SK-N-SH treated with all-trans-retinoic acid at 6 μM for 48 hours (cell line): Measurements from ENCODE around the gene MBOAT2.

Source experiments
- ATAC-seq: fragments of 200-7000 bp; cut with Tn5 transposase; 3 replicates; pipeline ENCODE4 v1.9.1; 2020; ENCODE audit warnings: mild to moderate bottlenecking, moderate library complexity
- ARNTL ChIP-seq: fragments of 450-650 bp; formaldehyde crosslinking; IDR thresholded peaks from 2 replicates; pipeline ENCODE4 v1.5.0; 2020; ENCODE audit warnings: low read depth, mild to moderate bottlenecking, moderate library complexity, borderline replicate concordance
- BACH2 ChIP-seq: fragments of 250-450 bp; sonication (Bioruptor Pico); IDR thresholded peaks from 2 replicates; pipeline ENCODE4 v1.9.0; 2021; ENCODE audit warnings: mild to moderate bottlenecking, borderline replicate concordance
- CREB5 ChIP-seq: fragments of 250-450 bp; sonication (Bioruptor Pico); IDR thresholded peaks from 2 replicates; pipeline ENCODE4 v1.5.1; 2020; ENCODE audit warnings: low read depth, mild to moderate bottlenecking, moderate library complexity
- CSDC2 ChIP-seq: fragments of 250-450 bp; sonication (Bioruptor Pico); IDR thresholded peaks from 2 replicates; pipeline ENCODE4 v1.5.0; 2020; ENCODE audit warnings: mild to moderate bottlenecking, moderate library complexity
- CSRNP3 ChIP-seq: fragments of 250-450 bp; sonication (Bioruptor Pico); IDR thresholded peaks from 2 replicates; pipeline ENCODE4 v1.5.1; 2021; ENCODE audit warnings: mild to moderate bottlenecking, moderate library complexity
- ESRRG ChIP-seq: fragments of 250-450 bp; sonication (Bioruptor Pico); IDR thresholded peaks from 2 replicates; pipeline ENCODE4 v1.6.1; 2021; ENCODE audit warnings: mild to moderate bottlenecking
- GLIS3 ChIP-seq: fragments of 250-450 bp; sonication (Bioruptor Pico); IDR thresholded peaks from 2 replicates; pipeline ENCODE4 v1.5.0; 2020; ENCODE audit warnings: mild to moderate bottlenecking, moderate library complexity
- ISL1 ChIP-seq: fragments of 250-450 bp; sonication (Bioruptor Pico); IDR thresholded peaks from 2 replicates; pipeline ENCODE4 v2.1.2; 2022; ENCODE audit warnings: mild to moderate bottlenecking, moderate library complexity
- OSR1 ChIP-seq: fragments of 250-450 bp; sonication (Bioruptor Pico); IDR thresholded peaks from 2 replicates; pipeline ENCODE4 v1.8.0; 2022; ENCODE audit warnings: moderate library complexity, mild to moderate bottlenecking, inconsistent platforms
- PATZ1 ChIP-seq: fragments of 250-450 bp; sonication (Bioruptor Pico); IDR thresholded peaks from 2 replicates; pipeline ENCODE4 v1.8.0; 2020; ENCODE audit warnings: mild to moderate bottlenecking, moderate library complexity, borderline replicate concordance
- PPARA ChIP-seq: fragments of 250-450 bp; sonication (Bioruptor Pico); IDR thresholded peaks from 2 replicates; pipeline ENCODE4 v1.5.0; 2020; ENCODE audit warnings: mild to moderate bottlenecking, borderline replicate concordance
- RARB ChIP-seq: fragments of 250-450 bp; sonication (Bioruptor Pico); IDR thresholded peaks from 2 replicates; pipeline ENCODE4 v1.8.0; 2021; ENCODE audit warnings: mild to moderate bottlenecking, moderate library complexity
- SNAI2 ChIP-seq: fragments of 250-450 bp; sonication (Bioruptor Pico); IDR thresholded peaks from 2 replicates; pipeline ENCODE4 v1.5.0; 2020; ENCODE audit warnings: mild to moderate bottlenecking, moderate library complexity
- TCF4 ChIP-seq: fragments of 250-450 bp; sonication (Bioruptor Pico); IDR thresholded peaks from 2 replicates; pipeline ENCODE4 v1.8.0; 2021; ENCODE audit warnings: mild to moderate bottlenecking, moderate library complexity, borderline replicate concordance
- TOX ChIP-seq: fragments of 250-450 bp; sonication (Bioruptor Pico); IDR thresholded peaks from 2 replicates; pipeline ENCODE4 v1.8.0; 2021; ENCODE audit warnings: mild to moderate bottlenecking, moderate library complexity, borderline replicate concordance
- TSHZ2 ChIP-seq: fragments of 250-450 bp; sonication (Bioruptor Pico); IDR thresholded peaks from 2 replicates; pipeline ENCODE4 v1.5.0; 2020; ENCODE audit warnings: mild to moderate bottlenecking, moderate library complexity
- ZFP3 ChIP-seq: fragments of 250-450 bp; sonication (Bioruptor Pico); IDR thresholded peaks from 2 replicates; pipeline ENCODE4 v1.5.0; 2020; ENCODE audit warnings: mild to moderate bottlenecking, moderate library complexity
- ZFP30 ChIP-seq: fragments of 450-650 bp; formaldehyde crosslinking; IDR thresholded peaks from 2 replicates; pipeline ENCODE4 v1.5.0; 2022; ENCODE audit warnings: mild to moderate bottlenecking, moderate library complexity
- ZNF565 ChIP-seq: fragments of 450-650 bp; formaldehyde crosslinking; conservative IDR thresholded peaks from 2 replicates; pipeline ENCODE4 v1.5.0; 2020; ENCODE audit warnings: low read depth, mild to moderate bottlenecking, moderate library complexity
- ZNF70 ChIP-seq: fragments of 450-650 bp; formaldehyde crosslinking; IDR thresholded peaks from 2 replicates; pipeline ENCODE4 v1.5.0; 2020; ENCODE audit warnings: mild to moderate bottlenecking, moderate library complexity
- ZNF8 ChIP-seq: fragments of 450-650 bp; formaldehyde crosslinking; IDR thresholded peaks from 2 replicates; pipeline ENCODE4 v1.5.0; 2020; ENCODE audit warnings: mild to moderate bottlenecking, moderate library complexity
- TF ChIP-seq, protein P1 (sequence below): fragments of 250-450 bp; sonication (Bioruptor Pico); IDR thresholded peaks from 2 replicates; pipeline ENCODE4 v1.8.0; 2021; ENCODE audit warnings: low read depth, mild to moderate bottlenecking, moderate library complexity, borderline replicate concordance

MBOAT2 gene

GRCh38 chr2:8821276-8822217 lies 181.9 kb downstream of the MBOAT2 start:
- no peak for TF ChIP-seq RARB (CRISPR knock-in tag)
- ATAC-seq, result no peak

DNA sequence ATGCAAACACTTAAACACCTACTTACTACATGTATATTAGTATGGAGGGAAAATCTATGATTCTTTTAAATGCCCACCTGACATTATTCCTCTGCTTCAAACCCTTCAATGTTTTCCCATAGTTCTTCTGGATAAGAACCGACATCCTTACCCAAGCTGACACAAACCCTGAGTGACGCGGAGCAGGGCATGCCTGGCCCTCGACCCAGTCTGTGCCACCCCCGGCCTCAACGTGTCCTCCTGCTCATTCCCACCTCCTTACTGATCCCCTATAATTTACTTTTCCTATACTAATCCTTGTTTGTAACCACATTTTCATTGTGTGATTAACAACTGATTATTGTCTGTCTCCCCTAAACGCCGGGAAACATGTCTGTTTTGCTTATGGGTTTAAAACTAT lies 183.5 kb downstream of the MBOAT2 start:
- ATAC-seq, result no peak
- TF ChIP-seq, protein P1, sequence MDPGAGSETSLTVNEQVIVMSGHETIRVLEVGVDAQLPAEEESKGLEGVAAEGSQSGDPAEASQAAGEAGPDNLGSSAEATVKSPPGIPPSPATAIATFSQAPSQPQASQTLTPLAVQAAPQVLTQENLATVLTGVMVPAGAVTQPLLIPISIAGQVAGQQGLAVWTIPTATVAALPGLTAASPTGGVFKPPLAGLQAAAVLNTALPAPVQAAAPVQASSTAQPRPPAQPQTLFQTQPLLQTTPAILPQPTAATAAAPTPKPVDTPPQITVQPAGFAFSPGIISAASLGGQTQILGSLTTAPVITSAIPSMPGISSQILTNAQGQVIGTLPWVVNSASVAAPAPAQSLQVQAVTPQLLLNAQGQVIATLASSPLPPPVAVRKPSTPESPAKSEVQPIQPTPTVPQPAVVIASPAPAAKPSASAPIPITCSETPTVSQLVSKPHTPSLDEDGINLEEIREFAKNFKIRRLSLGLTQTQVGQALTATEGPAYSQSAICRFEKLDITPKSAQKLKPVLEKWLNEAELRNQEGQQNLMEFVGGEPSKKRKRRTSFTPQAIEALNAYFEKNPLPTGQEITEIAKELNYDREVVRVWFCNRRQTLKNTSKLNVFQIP (CRISPR knock-in tag), result no peak
- TF ChIP-seq GLIS3 (CRISPR knock-in tag) (no peak), CSDC2 (no peak), TCF4 (CRISPR knock-in tag) (no peak), ARNTL (CRISPR knock-in tag) (no peak)

GRCh38 chr2:8819194-8819593 lies 184.3 kb downstream of the MBOAT2 start:
- no peak for TF ChIP-seq ZNF565 (CRISPR knock-in tag)
- no peak for TF ChIP-seq RARB (CRISPR knock-in tag)
- no peak for TF ChIP-seq PPARA (CRISPR knock-in tag)
- no peak for TF ChIP-seq BACH2 (CRISPR knock-in tag)
- no peak for TF ChIP-seq TCF4 (CRISPR knock-in tag)
- TF ChIP-seq ARNTL (CRISPR knock-in tag), result no peak
- peak; percentile 44; the same call in 2 of the 3 replicates for ATAC-seq

DNA sequence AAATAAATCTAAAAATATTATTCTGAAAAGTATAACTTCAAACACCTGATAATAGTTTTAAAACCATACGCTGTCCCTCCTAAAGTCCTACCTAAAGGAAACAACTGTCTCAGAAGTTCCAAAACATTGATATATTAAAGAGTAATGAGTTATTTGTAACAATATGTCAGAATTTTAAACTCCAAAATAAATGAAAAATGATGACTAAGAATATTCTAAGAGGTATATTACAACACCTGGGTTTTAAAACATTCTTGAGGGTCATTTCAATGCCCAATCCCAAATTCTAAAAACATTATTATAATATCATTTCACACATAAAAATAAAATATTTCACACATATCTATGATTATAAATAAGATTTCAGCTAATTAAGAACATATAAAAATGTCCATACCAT lies 186.3 kb downstream of the MBOAT2 start:
- ATAC-seq, result no peak
- TF ChIP-seq SNAI2 (CRISPR knock-in tag), result no peak
- no peak for TF ChIP-seq CSDC2
- no peak for TF ChIP-seq PATZ1
- TF ChIP-seq RARB (CRISPR knock-in tag), result no peak
- no peak for TF ChIP-seq ZNF8
- no peak for TF ChIP-seq ZNF565 (CRISPR knock-in tag)
- TF ChIP-seq PPARA (CRISPR knock-in tag), result no peak
- no peak for TF ChIP-seq TOX
- no peak for TF ChIP-seq ZFP3 (CRISPR knock-in tag)
- TF ChIP-seq CREB5 (CRISPR knock-in tag), result no peak
- no peak for TF ChIP-seq TCF4 (CRISPR knock-in tag)
- TF ChIP-seq ISL1, result no peak
- TF ChIP-seq OSR1, result no peak
- TF ChIP-seq TSHZ2 (CRISPR knock-in tag), result no peak
- no peak for TF ChIP-seq ZFP30 (CRISPR knock-in tag)
- TF ChIP-seq CSRNP3 (CRISPR knock-in tag), result no peak
- no peak for TF ChIP-seq ESRRG (CRISPR knock-in tag)
- no peak for TF ChIP-seq GLIS3 (CRISPR knock-in tag)
- TF ChIP-seq ARNTL (CRISPR knock-in tag), result no peak
- no peak for TF ChIP-seq ZNF70
